ENCODE measurements around the gene RARB. TPM values are rescaled to one million over a fixed set of nuclear protein-coding genes. Genes with fewer than 3 reads are reported as not detected.

The RARB gene
- total RNA-seq, 1 experiment from 2014 or later = 0.71 TPM

DNA sequence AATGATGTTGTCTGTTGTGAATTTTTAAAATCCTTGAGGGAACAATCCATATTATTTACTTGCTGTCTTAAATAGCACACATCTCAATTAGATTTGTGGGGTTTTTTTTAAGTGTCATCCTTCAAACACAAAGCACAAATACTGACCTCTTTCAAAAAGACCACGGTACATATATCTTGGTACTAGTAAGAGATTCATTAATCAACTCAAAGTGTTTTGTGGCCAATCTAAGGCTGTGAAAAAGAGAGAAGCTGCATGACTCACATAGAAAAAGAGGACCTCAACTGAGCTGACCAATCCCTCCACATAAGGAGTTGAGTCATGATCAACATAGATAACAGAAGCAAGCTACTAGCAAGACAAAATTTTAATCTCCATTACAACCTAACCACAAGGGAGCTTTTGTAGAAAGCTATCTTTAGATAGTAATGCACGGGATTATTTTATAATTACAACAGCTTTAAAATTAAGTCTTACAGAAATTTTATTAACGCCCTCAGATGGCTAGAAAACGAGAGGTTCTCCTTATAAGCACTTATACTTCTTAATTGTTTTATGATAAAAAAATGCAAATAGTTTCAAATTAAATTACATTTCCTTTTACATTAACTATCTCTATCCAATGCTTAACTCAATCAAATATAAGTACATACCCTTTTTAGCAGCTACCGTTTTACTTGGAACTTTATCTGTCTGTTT lies 176.2 kb downstream of the RARB start:
- peak; percentile 97 for DNase-seq (ENCODE audit: low spot score)

DNA sequence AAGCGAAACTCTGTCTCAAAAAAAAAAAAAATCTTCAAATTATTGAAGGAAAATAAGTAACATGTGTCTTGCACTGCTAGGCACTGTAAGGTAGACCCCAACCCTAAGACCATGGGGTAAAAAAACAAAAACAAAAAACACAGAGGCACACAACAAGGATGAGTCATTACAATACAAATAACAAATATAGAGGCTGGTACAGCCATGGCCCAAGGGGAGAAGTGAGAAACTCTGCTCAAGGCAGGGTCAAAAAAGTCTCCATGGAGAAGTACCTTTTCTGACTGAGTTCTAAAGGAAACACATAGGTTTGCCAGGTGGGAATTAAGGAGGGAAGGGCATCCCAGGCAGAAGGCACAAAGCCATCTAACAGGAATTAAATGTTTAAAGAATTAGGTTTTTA lies 182.1 kb downstream of the RARB start:
- no peak for DNase-seq (ENCODE audit: low spot score)

DNA sequence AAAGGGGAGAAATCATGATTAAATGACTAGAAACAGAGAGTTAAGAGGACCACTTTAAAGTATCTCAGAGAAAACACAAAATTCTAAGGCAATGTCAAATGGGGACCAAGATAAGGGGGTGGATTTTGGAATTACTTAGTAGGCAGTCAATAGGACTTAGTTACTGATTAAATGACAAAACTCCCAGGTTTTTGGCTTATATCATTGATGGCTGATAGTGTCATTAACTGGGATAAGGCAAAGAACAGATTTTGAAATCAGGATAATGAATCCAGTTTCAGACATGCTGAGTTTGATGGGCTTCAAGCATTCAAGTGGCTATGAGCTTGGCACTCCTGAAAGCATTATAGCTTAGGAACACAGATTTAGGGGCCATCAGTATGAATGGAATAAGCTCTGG lies 182.7 kb downstream of the RARB start:
- DNase-seq (ENCODE audit: low spot score) = no peak

DNA sequence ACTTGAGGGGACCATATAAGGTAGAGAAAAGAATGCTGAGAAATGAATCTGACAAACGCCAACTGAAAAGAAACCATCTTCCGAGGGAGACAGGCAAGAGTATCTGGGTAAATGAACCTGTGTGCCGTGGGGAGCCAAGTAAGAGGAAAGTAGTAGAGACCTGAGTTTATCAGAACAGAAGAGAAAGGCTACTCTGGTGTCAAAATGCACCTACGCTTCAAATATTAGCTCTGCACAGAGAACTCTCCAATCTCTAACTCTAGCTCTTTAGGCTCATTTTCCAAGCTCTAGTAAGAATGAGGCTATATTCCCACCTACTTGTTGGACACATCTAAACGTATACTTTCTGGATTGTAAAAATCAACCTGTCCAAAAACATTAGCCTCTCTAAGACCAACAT lies 183.1 kb downstream of the RARB start:
- no peak for DNase-seq (ENCODE audit: low spot score)

DNA sequence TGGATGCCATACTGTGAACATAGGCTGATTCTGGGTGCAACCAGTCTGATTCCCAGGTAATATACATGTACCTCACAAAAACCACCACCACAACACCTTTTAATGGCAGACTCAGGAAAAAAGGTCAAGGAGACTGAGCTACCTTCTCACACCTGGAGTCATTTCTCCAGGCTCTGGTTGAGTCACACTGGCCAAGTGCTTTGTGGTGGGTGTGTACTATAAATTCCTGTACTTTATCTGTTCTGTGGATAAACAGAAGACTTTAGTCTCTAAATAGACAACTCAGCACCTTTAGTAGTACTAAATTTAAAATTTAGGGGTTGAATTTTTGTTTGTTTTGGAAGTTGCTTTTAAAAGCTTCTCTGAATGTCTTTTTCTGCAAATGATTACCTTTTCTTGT lies 190.0 kb downstream of the RARB start:
- no peak for DNase-seq (ENCODE audit: low spot score)

DNA sequence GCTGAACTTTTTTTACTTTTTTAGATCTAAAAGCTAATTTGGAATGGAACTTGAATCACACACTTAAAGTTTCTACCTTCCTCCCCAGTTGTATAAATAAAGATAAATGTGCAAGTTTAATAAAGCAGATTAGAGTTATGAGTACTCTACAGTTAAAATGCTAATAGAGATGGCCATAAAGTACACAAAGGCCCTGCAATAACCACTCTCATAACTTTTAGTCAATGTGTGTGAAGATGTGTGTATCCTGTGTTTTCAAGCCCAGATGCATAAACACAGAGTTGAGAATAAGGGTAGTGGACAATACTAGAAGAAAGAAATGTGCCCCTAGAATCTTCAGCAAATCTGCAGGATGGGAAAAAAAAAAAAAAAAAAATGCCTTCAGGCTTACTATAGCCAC lies 191.3 kb downstream of the RARB start:
- DNase-seq (ENCODE audit: low spot score) = no peak

DNA sequence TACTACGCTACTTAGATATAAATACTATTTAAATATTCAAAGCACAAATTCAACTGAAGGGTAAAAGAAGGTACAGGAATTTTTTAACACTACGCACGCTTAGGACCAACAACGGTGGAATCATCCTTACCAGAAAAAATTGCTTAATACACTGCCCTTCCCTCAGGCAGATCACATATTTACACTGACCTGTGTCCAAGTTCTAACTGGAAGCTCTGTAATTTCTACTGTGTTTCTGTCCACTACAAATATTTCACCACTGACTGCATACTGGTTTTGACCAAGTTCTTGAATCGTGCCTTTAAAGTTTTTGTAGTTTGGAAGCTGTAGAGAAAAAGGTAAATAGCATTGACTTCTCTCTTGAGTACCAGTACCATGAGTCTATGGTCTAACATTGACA lies 192.4 kb downstream of the RARB start:
- no peak for DNase-seq (ENCODE audit: low spot score)

DNA sequence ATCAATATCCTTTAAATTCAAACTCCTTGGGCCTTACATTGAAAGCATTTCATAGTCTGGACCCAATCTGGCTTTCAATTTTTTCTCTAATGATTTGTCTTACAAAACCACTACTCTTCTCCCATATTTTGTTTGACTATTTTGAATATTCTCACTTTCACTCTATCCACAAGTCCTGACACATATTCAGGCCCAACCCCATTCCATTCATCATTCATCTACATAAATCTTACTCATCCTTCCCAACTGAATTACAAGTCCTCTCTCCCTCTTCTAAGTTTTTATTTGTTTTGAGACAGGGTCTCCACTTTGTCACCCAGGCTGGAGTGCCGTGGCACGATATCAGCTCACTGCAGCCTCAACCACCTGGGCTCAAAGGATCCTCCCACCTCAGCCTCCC lies 193.0 kb downstream of the RARB start:
- DNase-seq (ENCODE audit: low spot score) = no peak

DNA sequence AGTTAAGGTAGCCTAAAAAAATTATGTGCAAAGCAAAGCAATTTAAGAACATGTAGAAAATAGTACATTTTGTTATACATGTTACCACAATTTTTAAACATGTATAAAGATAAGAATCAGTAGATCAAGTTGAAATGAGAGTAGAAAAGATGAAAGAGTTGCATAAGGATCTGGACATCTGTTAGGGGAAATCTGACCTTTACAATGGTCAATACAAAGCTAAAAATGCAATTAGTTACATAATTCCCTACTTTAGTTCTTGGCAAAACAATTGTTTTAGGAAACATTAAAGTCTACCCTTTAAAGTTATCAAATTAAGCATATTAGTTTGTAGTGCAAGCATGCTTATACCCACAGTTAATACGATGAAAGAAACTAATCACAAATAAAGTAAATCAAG lies 203.9 kb downstream of the RARB start:
- DNase-seq (ENCODE audit: low spot score) = no peak

DNA sequence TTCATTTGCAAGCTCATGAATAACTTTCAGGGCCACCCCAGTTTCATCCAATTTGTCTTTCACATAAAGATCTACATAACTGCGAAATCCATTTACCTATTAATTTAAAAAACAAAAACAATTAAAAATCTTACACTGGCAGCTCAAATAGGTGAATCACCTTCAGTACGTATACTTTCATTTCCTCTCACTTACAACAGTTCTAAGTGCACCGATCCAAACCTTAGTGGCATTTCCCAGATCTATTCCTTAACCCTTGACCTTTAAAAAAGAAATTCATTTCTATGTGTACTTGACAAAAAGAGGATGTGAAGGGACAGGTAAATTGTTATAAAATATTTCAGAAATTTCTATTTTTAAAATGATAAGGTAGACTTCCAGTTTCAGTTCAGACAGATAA lies 205.9 kb downstream of the RARB start:
- DNase-seq (ENCODE audit: low spot score) = no peak

DNA sequence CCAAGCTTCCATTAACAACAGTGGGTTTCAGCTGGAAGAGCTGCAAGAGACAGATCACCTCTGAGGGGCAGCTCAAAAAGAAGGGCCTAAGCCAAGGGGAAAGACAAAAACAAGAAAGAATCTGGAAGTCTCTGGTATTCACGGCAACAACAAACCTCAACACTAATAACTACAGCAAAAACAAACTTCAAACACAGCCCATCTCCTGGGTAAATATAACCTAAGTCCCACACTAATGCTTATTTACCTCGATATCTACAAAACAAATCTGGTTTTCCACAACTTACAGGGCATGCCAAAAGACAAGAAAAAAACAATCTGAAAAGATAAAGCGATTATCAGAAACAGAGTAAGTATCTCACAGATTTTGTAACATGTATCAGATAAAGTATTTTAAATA lies 207.0 kb downstream of the RARB start:
- no peak for DNase-seq (ENCODE audit: low spot score)

Other genes with a start within 250 kb of the RARB start
- 131 and 152 TPM in 2 replicates for gene TOP2B, start 236.6 kb downstream of the RARB start, total RNA-seq (2014; rRNA removed; shearing (Covaris generic))

Data from A172 (cell line).